Measurements from ENCODE around the gene C3orf49. TPM values are rescaled to one million over a fixed set of nuclear protein-coding genes. Genes with fewer than 3 reads are reported as not detected.

The C3orf49 gene
- total and polyA plus RNA-seq, 9 of the 15 experiments (the other 6 are each of a cell fraction or from before 2014, with no cell fraction given): not detected

GRCh38 chr3:63869940-63870614 is 51.0 kb downstream of the C3orf49 start:
- intact Hi-C loops (cut with micrococcal nuclease) (loop anchor here (10.0 kb wide), 1 partner anchor 95 kb away; no protein-coding TSS in a partner anchor), in situ Hi-C loops (cut with MboI) (no loop called here)
- TF ChIP-seq ZNF398 (CRISPR knock-in tag; IDR thresholded peaks at IDR 0.05): no peak
- no peak for TF ChIP-seq HEY1 (CRISPR knock-in tag; IDR thresholded peaks at IDR 0.05; ENCODE audit: borderline replicate concordance)
- no peak for TF ChIP-seq KLF16 (IDR thresholded peaks at IDR 0.05)
- no peak for TF ChIP-seq ZNF280A (IDR thresholded peaks at IDR 0.05; ENCODE audit: low read depth, partially characterized antibody)
- H3K27ac ChIP-seq (ENCODE audit: extremely low read depth, low read depth, low read length): no peak overlapping the region
- DNase-seq (ENCODE audit: extremely low read depth in 1 of 4, low spot score in 3 of 4): no peak
- no peaks in the 10 kb centered on the region for H4K20me1 ChIP-seq (replicated peaks; ENCODE audit: control insufficient read depth, insufficient read depth, low read length)
- POLR2A ChIA-PET: interaction anchor here (1.5 kb wide), 1 partner anchor 19 kb away, joined by 4 read pairs; no protein-coding TSS in a partner anchor
- CTCF ChIA-PET (ENCODE audit: low intra/inter-chr PET ratio): no interaction called here
- H3K9me1 ChIP-seq (ENCODE audit: control insufficient read depth, insufficient read depth, low read length): no peaks in the 10 kb centered on the region
- H3K4me1 ChIP-seq (replicated peaks in 1 of 2; ENCODE audit: control insufficient read depth in 2 of 2, insufficient read depth in 2 of 2, low read length in 2 of 2): no peaks in the 10 kb centered on the region; a peak in 1 of 5 replicates
- H3K9me3 ChIP-seq (replicated peaks; ENCODE audit: control insufficient read depth, insufficient read depth, low read depth, low read length): no peaks in the 10 kb centered on the region
- H3K9ac ChIP-seq (ENCODE audit: insufficient read depth in 1 of 2, low read depth in 2 of 2, low read length in 2 of 2): no peak overlapping the region
- 90% methylated on average over 3 of the region's 3 CpGs for WGBS (ENCODE audit: insufficient coverage, low coverage, missing lambda C conversion rate)
- H2AFZ ChIP-seq (ENCODE audit: low read depth, low read length): no peak overlapping the region
- H3K4me3 ChIP-seq: no peak overlapping the region
- no peak for ATAC-seq
- H3K36me3 ChIP-seq (ENCODE audit: control insufficient read depth, insufficient read depth, low read length): peaks cover 8% of the 10 kb centered on the region; the same call in 1 of the 3 replicates
- BruUV-seq (replicated peaks): no TSS peak
- H3K27me3 ChIP-seq (ENCODE audit: control insufficient read depth in 2 of 2, insufficient read depth in 2 of 2, low read length in 2 of 2): no peaks in the 10 kb centered on the region
- peaks cover 80% of the 10 kb centered on the region for H3K79me2 ChIP-seq (ENCODE audit: control insufficient read depth, insufficient read depth, low read length)
- no peak overlapping the region for H3K4me2 ChIP-seq (ENCODE audit: insufficient read depth, low read length)
- no peak for FAIRE-seq

Measured in K562 (cell line).